Raji (cell line): Measurements from ENCODE around the gene UBE2QL1.

Experiments used
- POLR2A ChIP-seq: IDR thresholded peaks from 2 replicates; pipeline ENCODE4 v1.6.1; 2011; ENCODE audit warnings: low read depth, low read length, control low read depth; ENCODE audit not compliant: insufficient read depth

The UBE2QL1 gene

DNA sequence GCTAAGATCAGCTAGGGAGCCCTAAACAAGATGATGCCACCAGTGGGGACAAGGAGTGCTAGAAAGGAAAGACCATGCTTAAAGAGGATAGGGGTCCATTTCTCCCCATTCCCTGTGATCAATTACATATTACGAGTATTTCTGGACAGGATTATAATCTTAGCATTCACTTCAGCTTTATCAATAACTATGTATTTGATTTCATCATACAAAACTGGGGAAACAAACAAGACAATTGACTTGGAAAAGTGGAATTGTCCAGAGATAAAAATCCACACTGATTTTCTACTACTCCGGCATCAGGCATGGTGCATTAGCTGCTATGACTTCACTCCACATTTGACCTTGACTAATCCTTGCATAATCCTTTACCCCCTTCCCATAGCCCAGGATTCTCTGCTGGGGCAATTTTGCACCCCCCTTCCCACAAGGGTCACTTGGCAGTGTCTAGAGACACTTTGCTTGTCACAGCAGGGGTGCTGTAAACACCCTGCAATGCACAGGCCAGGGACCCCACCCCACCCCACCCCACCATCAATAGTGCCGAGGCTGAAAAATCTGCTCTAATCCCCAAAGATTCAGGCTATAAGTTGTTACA, 29.9 kb upstream of the UBE2QL1 start:
- TF ChIP-seq POLR2A: no peak

DNA sequence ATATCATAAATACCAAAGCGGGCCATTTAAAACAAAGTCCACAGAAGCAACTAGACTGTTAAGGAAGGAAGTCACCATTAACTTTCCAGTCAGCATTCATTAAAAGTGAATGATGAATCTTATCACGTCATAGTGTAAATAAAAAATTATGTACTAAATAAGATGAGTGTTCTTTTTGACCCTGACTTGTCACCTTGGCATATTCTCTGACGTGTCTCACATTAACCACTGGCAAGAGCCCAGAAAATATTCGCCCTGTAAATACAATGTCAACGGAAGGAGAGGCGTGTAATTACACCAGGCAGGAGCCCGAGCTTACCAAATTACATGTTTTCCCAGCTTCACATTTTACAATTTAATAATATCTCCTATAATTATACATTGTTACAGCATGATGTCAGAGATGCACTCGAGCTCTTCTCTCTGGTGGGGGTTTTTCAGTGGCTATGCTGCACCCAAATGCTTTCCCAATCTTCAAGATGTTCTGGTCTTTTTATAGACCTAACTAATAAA, 29.3 kb upstream of the UBE2QL1 start:
- no peak for TF ChIP-seq POLR2A

DNA sequence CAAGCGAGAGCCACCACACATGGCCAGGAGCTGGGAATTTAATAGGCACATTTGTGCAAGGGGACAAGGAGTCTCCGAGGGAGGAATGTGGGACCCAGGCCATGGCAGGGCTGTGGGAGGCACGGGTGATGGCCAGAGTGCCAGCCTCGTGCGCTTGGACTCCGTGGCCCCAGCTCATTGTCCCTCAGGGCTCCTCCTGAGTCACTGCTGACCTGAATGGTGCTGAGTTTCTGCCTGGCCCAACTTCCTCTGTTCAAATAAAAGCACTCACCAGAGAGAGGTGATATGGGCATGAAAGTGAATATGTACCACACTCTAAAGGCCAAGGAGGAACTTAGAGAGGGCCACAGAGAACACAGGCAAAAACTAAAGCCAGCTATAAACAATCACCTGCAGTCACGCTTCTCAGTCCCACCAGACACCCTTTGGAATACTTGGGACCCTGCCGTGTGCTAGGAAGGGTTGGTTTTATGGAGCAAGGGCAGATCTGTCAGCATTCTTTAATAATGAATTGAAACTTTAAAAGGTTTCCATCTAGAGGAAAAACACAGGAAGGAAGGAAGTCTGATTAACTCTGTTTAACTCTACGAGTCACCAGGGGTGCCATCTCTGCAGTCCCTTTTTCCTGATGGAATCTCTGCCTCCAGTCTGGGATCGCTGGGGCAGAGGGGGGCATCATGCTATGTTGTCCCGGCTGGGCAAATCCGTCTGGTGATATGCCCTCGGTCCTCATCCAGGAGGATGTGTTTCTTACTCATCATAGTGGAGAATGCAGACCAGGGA, 25.1 kb upstream of the UBE2QL1 start:
- no peak for TF ChIP-seq POLR2A

DNA sequence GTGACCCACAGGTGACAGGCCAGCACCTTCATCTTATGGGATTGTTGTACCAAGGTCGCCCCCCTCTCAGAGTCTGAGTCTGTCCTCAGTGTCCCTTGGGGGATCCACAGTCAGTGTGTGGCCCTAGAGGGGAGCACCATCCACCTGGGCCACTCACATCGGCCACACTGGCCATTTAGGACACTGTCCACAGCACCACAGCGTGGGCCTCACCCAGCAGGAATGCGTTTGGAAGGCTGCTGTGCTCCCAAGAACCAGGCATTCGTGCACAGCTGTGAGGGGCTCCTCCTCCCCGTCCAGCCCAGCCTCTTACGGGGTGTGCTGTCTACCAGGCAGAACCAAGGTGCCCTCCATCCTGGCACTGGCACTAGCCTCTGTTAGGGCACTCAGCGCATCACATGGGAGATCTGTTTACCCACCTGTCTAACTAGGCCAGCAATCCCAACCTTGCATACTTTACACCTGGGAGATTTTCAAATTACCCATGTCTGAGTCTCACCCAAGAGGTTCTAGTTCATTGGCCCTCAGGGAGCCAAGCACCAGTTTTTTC, 24.5 kb upstream of the UBE2QL1 start:
- no peak for TF ChIP-seq POLR2A

DNA sequence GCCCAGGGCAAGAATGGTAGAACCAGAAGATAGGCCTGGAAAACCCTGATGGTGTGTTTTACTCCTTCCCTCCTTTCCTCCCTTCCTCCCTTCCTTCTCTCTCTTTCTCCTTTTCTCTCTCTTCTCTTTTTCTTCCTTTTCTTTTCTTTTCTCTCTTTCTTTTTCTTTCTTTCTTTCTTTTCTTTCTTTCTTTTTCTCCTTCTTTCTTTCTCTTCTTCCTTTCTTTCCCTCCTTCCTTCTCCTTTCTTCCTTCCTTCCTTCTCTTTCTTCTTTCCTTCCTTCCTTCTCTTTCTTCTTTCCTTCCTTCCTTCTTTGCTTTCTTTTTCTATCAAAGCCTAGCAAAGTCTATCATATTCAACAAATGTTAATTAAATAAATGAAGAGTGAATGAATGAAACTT, 24.0 kb upstream of the UBE2QL1 start:
- TF ChIP-seq POLR2A: no peak

DNA sequence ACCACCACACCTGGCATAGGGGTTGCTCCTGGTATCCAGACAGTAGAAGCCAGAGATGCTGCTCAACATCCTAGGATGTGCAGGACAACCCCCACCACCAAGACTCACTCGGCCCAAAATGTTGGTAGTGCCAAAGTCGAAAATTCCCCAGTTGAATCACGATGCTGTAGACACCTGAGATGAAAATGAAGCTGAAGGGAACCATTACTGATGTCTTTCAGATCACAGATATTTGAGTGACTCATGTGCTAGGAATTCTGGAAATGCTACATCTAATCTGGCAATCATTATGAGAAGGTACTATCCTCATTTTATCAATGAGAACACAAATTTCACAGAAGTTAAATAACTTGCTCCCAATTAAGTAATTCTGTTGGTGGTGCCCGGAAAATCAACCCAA, 21.0 kb upstream of the UBE2QL1 start:
- no peak for TF ChIP-seq POLR2A

DNA sequence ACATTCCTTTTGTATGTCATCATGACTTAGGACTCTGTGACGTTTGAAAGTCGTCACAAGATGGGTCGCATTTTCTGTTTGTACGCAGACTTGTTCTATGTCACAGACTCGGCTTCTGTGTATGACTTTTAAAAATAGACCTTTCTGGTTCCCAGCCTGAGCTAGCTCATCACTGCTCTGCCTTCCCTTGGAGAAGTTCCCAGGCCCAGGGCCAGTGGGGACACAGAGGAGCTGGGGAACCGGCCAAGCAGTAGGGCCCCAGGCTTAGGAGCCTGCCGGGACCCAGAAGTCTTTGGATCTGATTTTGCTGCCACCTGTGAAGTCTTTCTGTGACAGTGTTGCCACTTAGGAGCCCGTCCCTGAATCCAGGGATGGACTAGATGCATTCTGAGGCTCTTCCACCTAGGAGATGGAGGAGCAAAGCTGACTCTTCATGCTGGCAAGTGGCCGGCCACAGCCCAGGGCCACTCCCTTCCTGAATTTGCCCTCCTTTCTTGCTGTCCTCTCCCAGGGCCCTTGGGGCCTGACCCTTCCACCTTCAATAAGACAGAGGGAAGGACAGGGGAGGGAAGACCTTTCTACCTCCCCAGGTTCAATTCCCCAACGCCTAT, 18.1 kb upstream of the UBE2QL1 start:
- no peak for TF ChIP-seq POLR2A

DNA sequence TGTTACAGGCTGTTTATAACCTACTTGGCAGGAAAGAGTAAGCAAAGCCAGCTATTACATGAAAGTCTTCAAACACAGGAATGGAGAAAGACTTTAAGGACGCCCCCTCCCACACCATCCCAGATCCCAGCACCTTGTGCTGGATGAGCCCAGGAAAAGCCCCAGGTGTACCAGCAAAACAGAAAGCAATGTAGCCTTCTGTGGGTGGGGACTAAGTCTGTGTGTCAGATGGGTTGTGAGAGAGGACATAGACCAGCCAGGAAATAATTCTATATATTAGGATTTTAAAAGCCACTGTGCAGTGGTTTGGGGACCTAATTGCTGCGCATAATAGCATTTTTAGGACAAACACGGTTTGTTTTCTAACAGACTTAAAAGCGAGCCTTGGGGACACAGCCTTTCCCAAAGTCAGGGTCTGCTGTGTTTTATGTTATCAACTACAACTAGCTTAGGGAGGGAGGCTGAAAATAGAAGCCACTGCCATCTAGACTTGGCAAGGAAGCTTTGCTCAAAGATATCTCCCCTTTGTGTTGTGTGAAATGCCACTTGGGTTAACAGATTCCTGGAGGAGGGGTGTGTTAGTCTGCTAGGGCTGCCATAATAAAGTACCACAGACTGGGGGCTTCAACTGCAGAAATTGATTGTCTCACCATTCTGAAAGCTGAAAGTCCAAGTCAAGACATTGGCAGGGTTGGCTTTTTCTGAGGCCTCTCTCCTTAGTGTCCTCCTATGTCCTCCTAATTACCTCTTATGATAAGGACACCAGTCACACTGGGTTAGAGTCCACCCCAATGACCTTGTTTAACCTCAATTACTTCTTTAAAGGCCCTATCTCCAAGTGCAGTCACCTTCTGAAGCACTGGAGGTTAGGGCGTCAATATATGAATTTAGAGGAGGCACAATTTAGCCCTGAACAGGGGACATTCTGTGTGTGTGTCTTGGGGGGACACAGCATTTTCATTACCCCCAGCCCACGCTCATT, 17.2 kb upstream of the UBE2QL1 start:
- no peak for TF ChIP-seq POLR2A

DNA sequence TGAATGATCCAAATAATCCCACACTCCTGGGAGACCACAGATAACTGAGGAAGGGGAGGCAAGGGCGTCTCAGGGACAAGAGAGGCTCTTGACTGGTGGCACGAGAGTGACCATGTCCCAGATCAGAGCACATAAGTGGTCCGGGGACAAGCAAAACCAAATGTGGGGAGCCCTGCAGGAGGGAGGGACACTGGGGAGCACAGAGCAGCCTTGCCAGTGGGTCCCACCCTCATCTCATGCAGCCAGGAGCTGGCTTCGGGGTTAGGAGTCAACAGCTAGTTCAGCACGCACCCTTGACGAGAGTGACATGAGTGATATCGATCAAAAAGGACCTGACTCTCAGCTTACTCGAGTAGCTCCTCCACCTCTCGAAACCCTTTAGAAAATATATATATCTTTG, 16.5 kb upstream of the UBE2QL1 start:
- no peak for TF ChIP-seq POLR2A

DNA sequence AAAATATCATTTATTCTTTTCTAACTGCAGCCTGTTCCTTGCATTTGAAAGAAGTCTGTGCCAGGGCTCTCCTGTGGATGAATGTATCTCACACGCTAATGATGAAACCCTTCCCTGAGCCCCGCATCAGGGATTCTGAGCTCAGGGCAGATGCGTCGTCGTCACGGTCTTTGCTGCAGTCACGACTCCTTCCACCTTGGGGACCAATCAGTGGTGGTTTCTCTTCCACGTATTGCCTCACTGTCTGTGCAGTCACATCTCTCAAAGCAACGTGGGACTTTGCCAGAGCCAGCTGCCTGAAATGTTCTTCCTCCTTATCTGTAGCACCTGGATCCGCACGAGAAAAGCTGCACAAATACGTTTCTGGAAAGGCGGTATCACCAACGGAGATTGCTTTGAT, 13.9 kb upstream of the UBE2QL1 start:
- no peak for TF ChIP-seq POLR2A

DNA sequence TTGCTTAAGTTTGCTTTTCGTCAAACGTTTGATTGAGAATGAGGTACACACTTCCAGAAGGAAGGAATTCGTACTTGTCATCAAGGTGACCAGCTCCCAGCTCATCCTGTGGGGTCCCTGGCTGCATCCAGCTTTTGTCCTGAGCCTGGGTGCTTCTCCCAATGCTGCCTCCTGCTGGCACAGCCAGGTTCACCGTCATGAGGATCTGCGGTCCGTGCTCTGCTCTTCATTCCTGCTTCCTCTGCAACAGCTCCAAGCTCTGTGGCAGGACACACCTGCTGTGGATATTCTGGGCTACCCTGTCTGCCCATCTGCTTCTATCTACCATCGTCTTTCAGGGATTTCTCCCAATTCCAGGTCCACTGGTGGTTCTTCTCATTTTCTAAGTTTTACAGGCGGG, 13.3 kb upstream of the UBE2QL1 start:
- TF ChIP-seq POLR2A: no peak

DNA sequence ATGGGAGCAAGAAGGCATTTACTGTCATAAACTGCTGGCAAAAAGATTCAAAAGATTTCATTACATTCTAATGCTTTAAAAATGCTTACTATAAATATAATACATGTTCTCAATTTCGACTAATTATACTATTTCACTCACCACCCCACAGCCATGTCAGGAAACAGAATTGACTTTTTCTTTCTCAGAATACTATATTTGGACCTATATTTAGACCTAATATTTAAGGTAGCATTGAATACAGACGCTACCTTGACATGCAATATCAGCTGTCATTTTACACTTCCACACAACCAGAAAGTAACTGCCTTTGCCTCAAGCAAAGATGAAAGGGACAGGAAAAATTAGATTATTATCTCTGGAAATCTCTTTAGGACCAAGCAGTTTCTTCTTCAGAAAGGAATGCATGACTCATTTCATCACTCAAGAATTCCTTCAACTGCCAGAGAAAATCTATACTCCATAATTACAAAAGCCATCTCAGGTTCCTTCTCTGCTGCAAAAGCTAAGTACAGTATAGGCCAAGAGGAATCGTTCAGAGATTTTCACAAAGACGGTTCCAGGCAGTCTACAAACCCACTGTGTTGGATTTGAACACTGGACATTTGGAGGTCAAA, 11.8 kb upstream of the UBE2QL1 start:
- TF ChIP-seq POLR2A: no peak

DNA sequence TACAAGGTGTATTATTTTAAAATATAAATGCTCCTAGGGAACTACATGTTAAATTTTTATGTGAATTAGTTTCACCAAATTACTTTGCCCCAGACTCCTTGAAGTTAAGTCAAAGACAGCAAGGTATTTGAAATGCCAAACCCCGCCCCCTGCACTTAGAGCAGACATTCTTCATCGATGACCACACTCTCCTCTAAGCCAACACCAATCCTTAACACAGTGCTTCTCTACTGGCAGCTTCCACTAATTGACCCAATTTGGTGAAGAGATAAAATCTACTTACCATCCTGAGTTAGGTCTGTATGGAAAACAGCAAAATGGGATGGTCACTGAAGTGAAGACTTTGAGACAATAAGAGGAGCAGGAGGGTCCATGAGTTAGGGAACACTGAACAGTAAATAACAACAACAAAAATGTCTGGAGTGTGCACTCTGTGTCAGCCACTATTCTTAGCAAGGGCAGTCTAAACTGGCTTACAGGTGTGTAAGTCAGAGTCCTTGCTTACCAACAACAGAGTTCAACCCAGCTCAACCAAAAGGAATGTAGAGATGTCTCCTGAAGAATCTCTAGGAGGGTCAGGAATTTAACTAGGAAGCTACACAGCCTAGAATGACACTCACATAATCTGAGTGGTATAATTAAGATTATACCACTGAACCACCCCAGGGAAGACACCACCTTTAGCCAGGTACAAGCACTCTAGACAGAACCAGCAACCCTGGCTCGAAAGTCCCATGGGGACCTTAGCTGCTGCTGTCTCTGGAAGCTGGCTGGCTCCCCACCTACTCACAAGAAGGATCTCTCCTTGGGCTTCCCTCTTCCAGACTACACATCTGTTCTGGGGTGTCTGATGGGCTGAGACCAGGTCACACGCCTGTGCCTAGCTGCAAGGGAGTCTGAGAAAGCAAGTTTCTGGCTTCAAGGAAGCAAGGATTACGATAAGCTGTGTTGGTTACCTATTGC, 8.8 kb upstream of the UBE2QL1 start:
- no peak for TF ChIP-seq POLR2A
